Globus pallidus (tissue), 1 donor: Measurements from ENCODE around the gene CPNE5.

ENCODE experiments used
- DNase-seq: peaks from one replicate; pipeline ENCODE4 v3.0.0-alpha.2; 2015; ENCODE audit warnings: low spot score

The CPNE5 gene

GRCh38 chr6:36834576-36835341, 4.5 kb downstream of the CPNE5 start:
- DNase-seq: no peak

- DNase-seq: no peak
Measured at GRCh38 chr6:36833182-36833789, 6.0 kb downstream of the CPNE5 start.

- no peak for DNase-seq
Measured at GRCh38 chr6:36832313-36832712, 6.9 kb downstream of the CPNE5 start.

- DNase-seq: no peak
Measured at GRCh38 chr6:36830577-36830976, 8.7 kb downstream of the CPNE5 start.

GRCh38 chr6:36829919-36830544, 9.2 kb downstream of the CPNE5 start:
- DNase-seq: peak; percentile 60

- DNase-seq: peak; percentile 57
Measured at GRCh38 chr6:36827261-36828079, 11.8 kb downstream of the CPNE5 start.

- DNase-seq: no peak
Measured at GRCh38 chr6:36826520-36827227, 12.6 kb downstream of the CPNE5 start.

- DNase-seq: no peak
Measured at GRCh38 chr6:36825994-36826393, 13.2 kb downstream of the CPNE5 start.

GRCh38 chr6:36825452-36825851, 13.8 kb downstream of the CPNE5 start:
- DNase-seq: no peak

- DNase-seq: no peak
Measured at GRCh38 chr6:36824253-36824652, 15.0 kb downstream of the CPNE5 start.

- no peak for DNase-seq
Measured at GRCh38 chr6:36823421-36824096, 15.7 kb downstream of the CPNE5 start.

- no peak for DNase-seq
Measured at GRCh38 chr6:36822506-36823269, 16.6 kb downstream of the CPNE5 start.

- no peak for DNase-seq
Measured at GRCh38 chr6:36821581-36822335, 17.5 kb downstream of the CPNE5 start.

- DNase-seq: no peak
Measured at GRCh38 chr6:36820700-36821580, 18.3 kb downstream of the CPNE5 start.

GRCh38 chr6:36818756-36819155, 20.5 kb downstream of the CPNE5 start:
- DNase-seq: no peak

- DNase-seq: no peak
Measured at GRCh38 chr6:36817847-36818246, 21.4 kb downstream of the CPNE5 start.

- no peak for DNase-seq
Measured at GRCh38 chr6:36817176-36817817, 21.9 kb downstream of the CPNE5 start.
